LNCaP clone FGC (cell line): Measurements from ENCODE around the gene KAT8.
"Not testable (repeated sequence)": the region's sequence is repeated elsewhere in the genome, so short reads cannot be mapped to it uniquely, and the experiment has no call there.

Experiments
- DNase-seq: peaks from one replicate; pipeline ENCODE4 v3.0.0-alpha.2; 2011; ENCODE audit warnings: low read depth
- H3K4me3 ChIP-seq: 2 replicates; pipeline ENCODE4 v1.5.1; 2011; ENCODE audit warnings: mild to moderate bottlenecking, low read depth, low read length, control low read depth
- CTCF ChIP-seq: IDR thresholded peaks from 2 replicates; pipeline ENCODE4 v1.5.1; 2012; ENCODE audit warnings: mild to moderate bottlenecking; ENCODE audit not compliant: control insufficient read depth, insufficient read depth; ENCODE audit errors: extremely low read depth

The KAT8 gene

GRCh38 chr16:31132303-31132979 is 15.0 kb downstream of the KAT8 start:
- H3K4me3 ChIP-seq: no peak overlapping the region
- DNase-seq: no peak
- no peak for TF ChIP-seq CTCF

- TF ChIP-seq CTCF: no peak
- no peak overlapping the region for H3K4me3 ChIP-seq
- DNase-seq: no peak
Observed at GRCh38 chr16:31133046-31133501, 15.6 kb downstream of the KAT8 start.

GRCh38 chr16:31134091-31134571 is 16.7 kb downstream of the KAT8 start:
- TF ChIP-seq CTCF: no peak
- no peak for DNase-seq
- H3K4me3 ChIP-seq: peak overlapping the region; percentile 92

- TF ChIP-seq CTCF: no peak
Observed at GRCh38 chr16:31134625-31135534, 17.4 kb downstream of the KAT8 start.

GRCh38 chr16:31135535-31136286 is 18.2 kb downstream of the KAT8 start, which contains the start of gene PRSS8:
PRSS8 (minus strand) TSS chr16:31135727; CDS start chr16:31135498, 229 bp downstream.
- no peak for TF ChIP-seq CTCF
- peak; percentile 69 for DNase-seq
- peak within 1 kb of the TSS; percentile 92 for H3K4me3 ChIP-seq

More at GRCh38 chr16:31134625-31135534, 17.4 kb downstream of the KAT8 start:
- H3K4me3 ChIP-seq: peak overlapping the region; percentile 92
- DNase-seq: no peak

GRCh38 chr16:31136287-31136662 is 18.8 kb downstream of the KAT8 start:
- H3K4me3 ChIP-seq: no peak overlapping the region
- TF ChIP-seq CTCF: no peak
- no peak for DNase-seq

- not testable (repeated sequence) for DNase-seq
Observed at GRCh38 chr16:31136822-31137499, 19.5 kb downstream of the KAT8 start.

More at GRCh38 chr16:31136822-31137499, 19.5 kb downstream of the KAT8 start:
- H3K4me3 ChIP-seq: not testable (repeated sequence)
